ENCODE data around the gene DGKB. TPM values are rescaled to one million over a fixed set of nuclear protein-coding genes. Genes with fewer than 3 reads are reported as not detected.

DGKB gene
- total RNA-seq, 1 experiment from 2014 or later, result 1.9 TPM

DNA sequence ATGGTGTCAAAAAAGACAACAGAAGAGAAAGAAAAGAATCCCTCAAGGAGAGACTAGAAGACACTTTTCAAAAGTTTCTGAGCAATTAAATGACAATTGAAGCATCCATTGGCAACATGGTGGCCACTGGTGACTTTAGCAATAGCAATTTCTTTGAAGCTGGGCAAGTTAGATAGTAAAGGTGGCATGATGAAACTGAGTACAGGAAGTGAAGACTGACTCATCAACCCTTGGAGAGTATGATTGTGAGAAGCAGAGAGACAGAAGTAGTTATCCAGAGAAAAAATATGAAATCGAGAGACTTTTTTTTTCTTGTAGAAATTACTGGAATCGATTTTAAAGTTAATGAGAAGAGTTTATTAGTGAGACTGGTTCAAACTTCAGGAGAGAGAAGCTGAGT, 52.5 kb downstream of the DGKB start:
- Mint-ChIP-seq H3K4me1 (peaks cover 17% of the 10 kb centered on the region), H3K4me3 (no peak overlapping the region), H3K36me3 (peaks cover 14% of the 10 kb centered on the region), H3K27ac (no peak overlapping the region), H3K27me3 (ENCODE audit: low read depth) (no peaks in the 10 kb centered on the region), H3K9me3 (peaks cover 20% of the 10 kb centered on the region)
- CTCF ChIA-PET, result no interaction called here
- DNase-seq (ENCODE audit: low spot score) (no peak), ATAC-seq (no peak)
- POLR2A ChIA-PET, result no interaction called here
- TF ChIP-seq ZBTB21 (CRISPR knock-in tag; IDR thresholded peaks at IDR 0.05; ENCODE audit: borderline replicate concordance) (no peak), GTF2I (CRISPR knock-in tag; conservative IDR thresholded peaks at IDR 0.05) (no peak), ETV6 (CRISPR knock-in tag; IDR thresholded peaks at IDR 0.05) (no peak), GABPB1 (CRISPR knock-in tag; IDR thresholded peaks at IDR 0.05) (no peak), ATF1 (CRISPR knock-in tag; IDR thresholded peaks at IDR 0.05) (no peak), MYBL2 (CRISPR knock-in tag; IDR thresholded peaks at IDR 0.05) (no peak), MXD4 (CRISPR knock-in tag; IDR thresholded peaks at IDR 0.05; ENCODE audit: borderline replicate concordance) (no peak)
- TF ChIP-seq, protein P1, sequence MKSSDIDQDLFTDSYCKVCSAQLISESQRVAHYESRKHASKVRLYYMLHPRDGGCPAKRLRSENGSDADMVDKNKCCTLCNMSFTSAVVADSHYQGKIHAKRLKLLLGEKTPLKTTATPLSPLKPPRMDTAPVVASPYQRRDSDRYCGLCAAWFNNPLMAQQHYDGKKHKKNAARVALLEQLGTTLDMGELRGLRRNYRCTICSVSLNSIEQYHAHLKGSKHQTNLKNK (CRISPR knock-in tag; IDR thresholded peaks at IDR 0.05), result no peak
- TF ChIP-seq, protein P2, sequence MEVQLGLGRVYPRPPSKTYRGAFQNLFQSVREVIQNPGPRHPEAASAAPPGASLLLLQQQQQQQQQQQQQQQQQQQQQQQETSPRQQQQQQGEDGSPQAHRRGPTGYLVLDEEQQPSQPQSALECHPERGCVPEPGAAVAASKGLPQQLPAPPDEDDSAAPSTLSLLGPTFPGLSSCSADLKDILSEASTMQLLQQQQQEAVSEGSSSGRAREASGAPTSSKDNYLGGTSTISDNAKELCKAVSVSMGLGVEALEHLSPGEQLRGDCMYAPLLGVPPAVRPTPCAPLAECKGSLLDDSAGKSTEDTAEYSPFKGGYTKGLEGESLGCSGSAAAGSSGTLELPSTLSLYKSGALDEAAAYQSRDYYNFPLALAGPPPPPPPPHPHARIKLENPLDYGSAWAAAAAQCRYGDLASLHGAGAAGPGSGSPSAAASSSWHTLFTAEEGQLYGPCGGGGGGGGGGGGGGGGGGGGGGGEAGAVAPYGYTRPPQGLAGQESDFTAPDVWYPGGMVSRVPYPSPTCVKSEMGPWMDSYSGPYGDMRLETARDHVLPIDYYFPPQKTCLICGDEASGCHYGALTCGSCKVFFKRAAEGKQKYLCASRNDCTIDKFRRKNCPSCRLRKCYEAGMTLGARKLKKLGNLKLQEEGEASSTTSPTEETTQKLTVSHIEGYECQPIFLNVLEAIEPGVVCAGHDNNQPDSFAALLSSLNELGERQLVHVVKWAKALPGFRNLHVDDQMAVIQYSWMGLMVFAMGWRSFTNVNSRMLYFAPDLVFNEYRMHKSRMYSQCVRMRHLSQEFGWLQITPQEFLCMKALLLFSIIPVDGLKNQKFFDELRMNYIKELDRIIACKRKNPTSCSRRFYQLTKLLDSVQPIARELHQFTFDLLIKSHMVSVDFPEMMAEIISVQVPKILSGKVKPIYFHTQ (CRISPR knock-in tag; IDR thresholded peaks at IDR 0.05), result no peak
- TF ChIP-seq, protein P3, sequence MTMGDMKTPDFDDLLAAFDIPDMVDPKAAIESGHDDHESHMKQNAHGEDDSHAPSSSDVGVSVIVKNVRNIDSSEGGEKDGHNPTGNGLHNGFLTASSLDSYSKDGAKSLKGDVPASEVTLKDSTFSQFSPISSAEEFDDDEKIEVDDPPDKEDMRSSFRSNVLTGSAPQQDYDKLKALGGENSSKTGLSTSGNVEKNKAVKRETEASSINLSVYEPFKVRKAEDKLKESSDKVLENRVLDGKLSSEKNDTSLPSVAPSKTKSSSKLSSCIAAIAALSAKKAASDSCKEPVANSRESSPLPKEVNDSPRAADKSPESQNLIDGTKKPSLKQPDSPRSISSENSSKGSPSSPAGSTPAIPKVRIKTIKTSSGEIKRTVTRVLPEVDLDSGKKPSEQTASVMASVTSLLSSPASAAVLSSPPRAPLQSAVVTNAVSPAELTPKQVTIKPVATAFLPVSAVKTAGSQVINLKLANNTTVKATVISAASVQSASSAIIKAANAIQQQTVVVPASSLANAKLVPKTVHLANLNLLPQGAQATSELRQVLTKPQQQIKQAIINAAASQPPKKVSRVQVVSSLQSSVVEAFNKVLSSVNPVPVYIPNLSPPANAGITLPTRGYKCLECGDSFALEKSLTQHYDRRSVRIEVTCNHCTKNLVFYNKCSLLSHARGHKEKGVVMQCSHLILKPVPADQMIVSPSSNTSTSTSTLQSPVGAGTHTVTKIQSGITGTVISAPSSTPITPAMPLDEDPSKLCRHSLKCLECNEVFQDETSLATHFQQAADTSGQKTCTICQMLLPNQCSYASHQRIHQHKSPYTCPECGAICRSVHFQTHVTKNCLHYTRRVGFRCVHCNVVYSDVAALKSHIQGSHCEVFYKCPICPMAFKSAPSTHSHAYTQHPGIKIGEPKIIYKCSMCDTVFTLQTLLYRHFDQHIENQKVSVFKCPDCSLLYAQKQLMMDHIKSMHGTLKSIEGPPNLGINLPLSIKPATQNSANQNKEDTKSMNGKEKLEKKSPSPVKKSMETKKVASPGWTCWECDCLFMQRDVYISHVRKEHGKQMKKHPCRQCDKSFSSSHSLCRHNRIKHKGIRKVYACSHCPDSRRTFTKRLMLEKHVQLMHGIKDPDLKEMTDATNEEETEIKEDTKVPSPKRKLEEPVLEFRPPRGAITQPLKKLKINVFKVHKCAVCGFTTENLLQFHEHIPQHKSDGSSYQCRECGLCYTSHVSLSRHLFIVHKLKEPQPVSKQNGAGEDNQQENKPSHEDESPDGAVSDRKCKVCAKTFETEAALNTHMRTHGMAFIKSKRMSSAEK (CRISPR knock-in tag; IDR thresholded peaks at IDR 0.05; ENCODE audit: borderline replicate concordance), result no peak
- TF ChIP-seq, protein P4, sequence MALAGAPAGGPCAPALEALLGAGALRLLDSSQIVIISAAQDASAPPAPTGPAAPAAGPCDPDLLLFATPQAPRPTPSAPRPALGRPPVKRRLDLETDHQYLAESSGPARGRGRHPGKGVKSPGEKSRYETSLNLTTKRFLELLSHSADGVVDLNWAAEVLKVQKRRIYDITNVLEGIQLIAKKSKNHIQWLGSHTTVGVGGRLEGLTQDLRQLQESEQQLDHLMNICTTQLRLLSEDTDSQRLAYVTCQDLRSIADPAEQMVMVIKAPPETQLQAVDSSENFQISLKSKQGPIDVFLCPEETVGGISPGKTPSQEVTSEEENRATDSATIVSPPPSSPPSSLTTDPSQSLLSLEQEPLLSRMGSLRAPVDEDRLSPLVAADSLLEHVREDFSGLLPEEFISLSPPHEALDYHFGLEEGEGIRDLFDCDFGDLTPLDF (CRISPR knock-in tag; IDR thresholded peaks at IDR 0.05), result no peak
- TF ChIP-seq, protein P5, sequence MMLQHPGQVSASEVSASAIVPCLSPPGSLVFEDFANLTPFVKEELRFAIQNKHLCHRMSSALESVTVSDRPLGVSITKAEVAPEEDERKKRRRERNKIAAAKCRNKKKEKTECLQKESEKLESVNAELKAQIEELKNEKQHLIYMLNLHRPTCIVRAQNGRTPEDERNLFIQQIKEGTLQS (CRISPR knock-in tag; conservative IDR thresholded peaks at IDR 0.05), result no peak
- TF ChIP-seq, protein P6, sequence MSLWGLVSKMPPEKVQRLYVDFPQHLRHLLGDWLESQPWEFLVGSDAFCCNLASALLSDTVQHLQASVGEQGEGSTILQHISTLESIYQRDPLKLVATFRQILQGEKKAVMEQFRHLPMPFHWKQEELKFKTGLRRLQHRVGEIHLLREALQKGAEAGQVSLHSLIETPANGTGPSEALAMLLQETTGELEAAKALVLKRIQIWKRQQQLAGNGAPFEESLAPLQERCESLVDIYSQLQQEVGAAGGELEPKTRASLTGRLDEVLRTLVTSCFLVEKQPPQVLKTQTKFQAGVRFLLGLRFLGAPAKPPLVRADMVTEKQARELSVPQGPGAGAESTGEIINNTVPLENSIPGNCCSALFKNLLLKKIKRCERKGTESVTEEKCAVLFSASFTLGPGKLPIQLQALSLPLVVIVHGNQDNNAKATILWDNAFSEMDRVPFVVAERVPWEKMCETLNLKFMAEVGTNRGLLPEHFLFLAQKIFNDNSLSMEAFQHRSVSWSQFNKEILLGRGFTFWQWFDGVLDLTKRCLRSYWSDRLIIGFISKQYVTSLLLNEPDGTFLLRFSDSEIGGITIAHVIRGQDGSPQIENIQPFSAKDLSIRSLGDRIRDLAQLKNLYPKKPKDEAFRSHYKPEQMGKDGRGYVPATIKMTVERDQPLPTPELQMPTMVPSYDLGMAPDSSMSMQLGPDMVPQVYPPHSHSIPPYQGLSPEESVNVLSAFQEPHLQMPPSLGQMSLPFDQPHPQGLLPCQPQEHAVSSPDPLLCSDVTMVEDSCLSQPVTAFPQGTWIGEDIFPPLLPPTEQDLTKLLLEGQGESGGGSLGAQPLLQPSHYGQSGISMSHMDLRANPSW (CRISPR knock-in tag; conservative IDR thresholded peaks at IDR 0.05; ENCODE audit: low read depth), result no peak

DNA sequence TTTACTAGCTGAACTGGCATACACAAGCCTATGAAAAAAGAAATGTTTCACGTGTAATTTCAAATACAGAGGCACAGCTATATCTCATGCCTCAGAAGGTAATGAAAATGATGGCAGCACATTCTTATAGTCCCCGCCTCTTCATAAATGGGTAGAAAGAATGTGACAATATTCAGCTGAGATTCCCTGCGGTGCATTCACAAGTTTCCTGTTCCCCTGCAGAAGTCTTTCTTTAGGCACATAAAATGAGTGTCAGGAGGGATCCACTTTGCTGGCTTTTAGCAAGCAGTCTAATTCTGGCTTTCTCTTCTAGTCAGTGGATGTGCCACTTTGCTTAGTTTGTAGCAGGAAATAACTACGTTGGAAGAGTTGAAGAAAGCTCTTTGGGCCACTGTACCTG, 56.1 kb downstream of the DGKB start:
- ATAC-seq (peak; percentile 46; the same call in 1 of the 2 replicates), DNase-seq (ENCODE audit: low spot score) (no peak)
- no peak overlapping the region; the same call in 1 of the 2 replicates for H3K4me3 Mint-ChIP-seq
- H3K27ac Mint-ChIP-seq, result peak overlapping the region; percentile 88
- peaks cover 7% of the 10 kb centered on the region for H3K9me3 Mint-ChIP-seq
- CTCF ChIA-PET, result interaction anchor here (0.9 kb wide), 1 partner anchor 112 kb away, joined by 3 read pairs; no protein-coding TSS in a partner anchor
- 0 out of 2 replicates have a peak, but pooled peaks cover 3% of the 10 kb centered on the region for H3K36me3 Mint-ChIP-seq
- POLR2A ChIA-PET, result no interaction called here
- peaks cover 20% of the 10 kb centered on the region for H3K4me1 Mint-ChIP-seq
- H3K27me3 Mint-ChIP-seq (ENCODE audit: low read depth), result no peaks in the 10 kb centered on the region
- TF ChIP-seq, protein P7, sequence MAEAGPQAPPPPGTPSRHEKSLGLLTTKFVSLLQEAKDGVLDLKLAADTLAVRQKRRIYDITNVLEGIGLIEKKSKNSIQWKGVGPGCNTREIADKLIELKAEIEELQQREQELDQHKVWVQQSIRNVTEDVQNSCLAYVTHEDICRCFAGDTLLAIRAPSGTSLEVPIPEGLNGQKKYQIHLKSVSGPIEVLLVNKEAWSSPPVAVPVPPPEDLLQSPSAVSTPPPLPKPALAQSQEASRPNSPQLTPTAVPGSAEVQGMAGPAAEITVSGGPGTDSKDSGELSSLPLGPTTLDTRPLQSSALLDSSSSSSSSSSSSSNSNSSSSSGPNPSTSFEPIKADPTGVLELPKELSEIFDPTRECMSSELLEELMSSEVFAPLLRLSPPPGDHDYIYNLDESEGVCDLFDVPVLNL (CRISPR knock-in tag; IDR thresholded peaks at IDR 0.05; ENCODE audit: borderline replicate concordance, low read depth), result no peak
- TF ChIP-seq JAZF1 (CRISPR knock-in tag; IDR thresholded peaks at IDR 0.05) (no peak), FOXP1 (CRISPR knock-in tag; IDR thresholded peaks at IDR 0.05; ENCODE audit: borderline replicate concordance) (no peak), NFYB (CRISPR knock-in tag; conservative IDR thresholded peaks at IDR 0.05; ENCODE audit: low read depth) (no peak), ETV6 (CRISPR knock-in tag; IDR thresholded peaks at IDR 0.05) (no peak)
- TF ChIP-seq, protein P8, sequence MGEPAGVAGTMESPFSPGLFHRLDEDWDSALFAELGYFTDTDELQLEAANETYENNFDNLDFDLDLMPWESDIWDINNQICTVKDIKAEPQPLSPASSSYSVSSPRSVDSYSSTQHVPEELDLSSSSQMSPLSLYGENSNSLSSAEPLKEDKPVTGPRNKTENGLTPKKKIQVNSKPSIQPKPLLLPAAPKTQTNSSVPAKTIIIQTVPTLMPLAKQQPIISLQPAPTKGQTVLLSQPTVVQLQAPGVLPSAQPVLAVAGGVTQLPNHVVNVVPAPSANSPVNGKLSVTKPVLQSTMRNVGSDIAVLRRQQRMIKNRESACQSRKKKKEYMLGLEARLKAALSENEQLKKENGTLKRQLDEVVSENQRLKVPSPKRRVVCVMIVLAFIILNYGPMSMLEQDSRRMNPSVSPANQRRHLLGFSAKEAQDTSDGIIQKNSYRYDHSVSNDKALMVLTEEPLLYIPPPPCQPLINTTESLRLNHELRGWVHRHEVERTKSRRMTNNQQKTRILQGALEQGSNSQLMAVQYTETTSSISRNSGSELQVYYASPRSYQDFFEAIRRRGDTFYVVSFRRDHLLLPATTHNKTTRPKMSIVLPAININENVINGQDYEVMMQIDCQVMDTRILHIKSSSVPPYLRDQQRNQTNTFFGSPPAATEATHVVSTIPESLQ (CRISPR knock-in tag; IDR thresholded peaks at IDR 0.05), result no peak
